D721Med (cell line): Measurements from ENCODE around the gene TRAPPC6A.

Experiments
- DNase-seq: peaks from one replicate; pipeline ENCODE4 v3.0.0; 2011; ENCODE audit warnings: low spot score; ENCODE audit not compliant: insufficient read length
- FAIRE-seq: peaks from 2 replicates; lab custom pipeline; 2011; peaks lifted over from hg19 to GRCh38; lab: Jason Lieb, UNC
- CTCF ChIP-seq: IDR thresholded peaks from 2 replicates; pipeline ENCODE4 v1.5.1; 2012; ENCODE audit warnings: mild to moderate bottlenecking, control low read depth; ENCODE audit not compliant: insufficient read depth; ENCODE audit errors: missing control alignments

Gene TRAPPC6A

GRCh38 chr19:45158503-45159209 lies 19.4 kb downstream of the TRAPPC6A start:
- no peak for TF ChIP-seq CTCF

GRCh38 chr19:45156751-45157150 lies 21.3 kb downstream of the TRAPPC6A start:
- FAIRE-seq (no peak), DNase-seq (no peak)
- no peak for TF ChIP-seq CTCF

More at GRCh38 chr19:45158503-45159209, 19.4 kb downstream of the TRAPPC6A start:
- FAIRE-seq (no peak), DNase-seq (no peak)

GRCh38 chr19:45156011-45156630 lies 21.9 kb downstream of the TRAPPC6A start:
- no peak for FAIRE-seq
- TF ChIP-seq CTCF, result no peak
- DNase-seq, result no peak

GRCh38 chr19:45154064-45154827 lies 23.8 kb downstream of the TRAPPC6A start:
- TF ChIP-seq CTCF, result no peak
- FAIRE-seq (no peak), DNase-seq (no peak)

GRCh38 chr19:45153339-45154063 lies 24.5 kb downstream of the TRAPPC6A start:
- FAIRE-seq, result no peak
- TF ChIP-seq CTCF, result no peak
- DNase-seq, result no peak

GRCh38 chr19:45152504-45153338 lies 25.3 kb downstream of the TRAPPC6A start:
- TF ChIP-seq CTCF, result peak; percentile 4
- DNase-seq, result no peak
- no peak for FAIRE-seq
